ENCODE results near the gene TMPRSS11D. TPM values are rescaled to one million over a fixed set of nuclear protein-coding genes. Genes with fewer than 3 reads are reported as not detected.

Gene TMPRSS11D
- total RNA-seq, 2 experiments from 2014 or later: not detected

- Histone ChIP-seq H3K4me3 (ENCODE audit: low read depth, low read length, poor library complexity, severe bottlenecking) (no peak overlapping the region), H2AFZ (ENCODE audit: low read length) (no peak overlapping the region), H3K36me3 (ENCODE audit: insufficient read depth, low read length) (no peaks in the 10 kb centered on the region), H3K9me2 (ENCODE audit: insufficient read depth, low read length) (no peaks in the 10 kb centered on the region), H3K4me1 (ENCODE audit: insufficient read depth, low read length, poor library complexity, severe bottlenecking) (no peaks in the 10 kb centered on the region), H4K20me1 (ENCODE audit: insufficient read depth, low read length) (no peaks in the 10 kb centered on the region), H3K79me2 (ENCODE audit: insufficient read depth, low read depth, low read length) (no peaks in the 10 kb centered on the region), H3K9me3 (ENCODE audit: low read length) (no peaks in the 10 kb centered on the region), H3K4me2 (ENCODE audit: low read length) (no peak overlapping the region), H3K27ac (ENCODE audit: low read depth, low read length, poor library complexity, severe bottlenecking) (no peak overlapping the region)
- no peak for DNase-seq (ENCODE audit: low spot score)
- intact Hi-C loops (cut with micrococcal nuclease; ENCODE audit: unreplicated experiment): no loop called here
- ChIA-PET CTCF (ENCODE audit: unreplicated experiment) (no interaction called here), POLR2A (no interaction called here)
- no TSS peak for BruUV-seq (replicated peaks)
- TF ChIP-seq CTCF (conservative IDR thresholded peaks at IDR 0.05; ENCODE audit: low read length) (no peak), EZH2phosphoT487 (IDR thresholded peaks at IDR 0.05; ENCODE audit: borderline replicate concordance, low read depth, low read length) (no peak)
Measured at GRCh38 chr4:67796810-67797209, 87.0 kb downstream of the TMPRSS11D start.

- Histone ChIP-seq H3K4me2 (ENCODE audit: low read length) (no peak overlapping the region), H3K4me1 (ENCODE audit: insufficient read depth, low read length, poor library complexity, severe bottlenecking) (no peaks in the 10 kb centered on the region), H3K9me2 (ENCODE audit: insufficient read depth, low read length) (no peaks in the 10 kb centered on the region), H3K79me2 (ENCODE audit: insufficient read depth, low read depth, low read length) (no peaks in the 10 kb centered on the region), H3K36me3 (ENCODE audit: insufficient read depth, low read length) (no peaks in the 10 kb centered on the region), H4K20me1 (ENCODE audit: insufficient read depth, low read length) (no peaks in the 10 kb centered on the region), H3K9me3 (ENCODE audit: low read length) (no peaks in the 10 kb centered on the region), H3K4me3 (ENCODE audit: low read depth, low read length, poor library complexity, severe bottlenecking) (no peak overlapping the region), H3K27ac (ENCODE audit: low read depth, low read length, poor library complexity, severe bottlenecking) (no peak overlapping the region), H2AFZ (ENCODE audit: low read length) (no peak overlapping the region)
- CTCF ChIA-PET (ENCODE audit: unreplicated experiment): no interaction called here
- intact Hi-C loops (cut with micrococcal nuclease; ENCODE audit: unreplicated experiment): no loop called here
- no peak for DNase-seq (ENCODE audit: low spot score)
- POLR2A ChIA-PET: no interaction called here
- BruUV-seq (replicated peaks): no TSS peak
- no peak for TF ChIP-seq CTCF (conservative IDR thresholded peaks at IDR 0.05; ENCODE audit: low read length)
- TF ChIP-seq EZH2phosphoT487 (IDR thresholded peaks at IDR 0.05; ENCODE audit: borderline replicate concordance, low read depth, low read length): no peak
Measured at GRCh38 chr4:67790721-67791120, 93.1 kb downstream of the TMPRSS11D start.

GRCh38 chr4:67787311-67787710 lies 96.5 kb downstream of the TMPRSS11D start:
- no TSS peak for BruUV-seq (replicated peaks)
- ChIA-PET POLR2A (no interaction called here), CTCF (ENCODE audit: unreplicated experiment) (no interaction called here)
- H3K36me3 ChIP-seq (ENCODE audit: insufficient read depth, low read length): no peaks in the 10 kb centered on the region
- H3K4me3 ChIP-seq (ENCODE audit: low read depth, low read length, poor library complexity, severe bottlenecking): no peak overlapping the region
- H3K79me2 ChIP-seq (ENCODE audit: insufficient read depth, low read depth, low read length): no peaks in the 10 kb centered on the region
- no peak for DNase-seq (ENCODE audit: low spot score)
- no peaks in the 10 kb centered on the region for H4K20me1 ChIP-seq (ENCODE audit: insufficient read depth, low read length)
- no peaks in the 10 kb centered on the region; the same call in 1 of the 2 replicates for H3K9me2 ChIP-seq (ENCODE audit: insufficient read depth, low read length)
- no peak overlapping the region for H3K27ac ChIP-seq (ENCODE audit: low read depth, low read length, poor library complexity, severe bottlenecking)
- H3K4me2 ChIP-seq (ENCODE audit: low read length): no peak overlapping the region
- no peaks in the 10 kb centered on the region for H3K4me1 ChIP-seq (ENCODE audit: insufficient read depth, low read length, poor library complexity, severe bottlenecking)
- intact Hi-C loops (cut with micrococcal nuclease; ENCODE audit: unreplicated experiment): no loop called here
- TF ChIP-seq CTCF (conservative IDR thresholded peaks at IDR 0.05; ENCODE audit: low read length): no peak
- no peak for TF ChIP-seq EZH2phosphoT487 (IDR thresholded peaks at IDR 0.05; ENCODE audit: borderline replicate concordance, low read depth, low read length)
- no peaks in the 10 kb centered on the region for H3K9me3 ChIP-seq (ENCODE audit: low read length)
- no peak overlapping the region for H2AFZ ChIP-seq (ENCODE audit: low read length)
